HG03103 (cell line): Measurements from ENCODE around the gene TNFRSF1B.
A peak's percentile ranks its signal among the peaks of the same experiment; 100 is the strongest.

Experiments used
- ATAC-seq: cut with Tn5 transposase; IDR thresholded peaks from one replicate; pipeline ENCODE4 v1.9.1; 2021; ENCODE audit warnings: low read depth; ENCODE audit not compliant: unreplicated experiment

The TNFRSF1B gene

DNA sequence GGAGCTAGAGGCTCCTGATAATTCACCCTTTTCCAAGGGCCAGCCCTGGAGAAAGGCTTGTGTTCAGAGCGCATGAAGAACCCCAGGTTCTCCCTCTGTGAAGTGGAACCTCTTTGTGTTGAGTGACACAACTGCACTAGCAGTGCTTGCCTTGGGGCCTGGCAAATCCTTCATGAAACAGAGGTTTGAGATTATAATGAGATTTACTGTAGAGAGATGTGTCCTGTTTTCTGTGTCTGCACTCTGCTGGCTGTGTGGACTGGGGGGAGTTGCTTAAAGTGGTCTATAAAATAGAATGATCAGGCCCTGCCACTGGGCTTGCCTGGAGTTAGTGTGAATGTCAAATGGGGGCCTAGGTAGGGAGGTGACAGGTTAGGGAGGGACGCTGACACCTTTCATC, 11.5 kb upstream of the TNFRSF1B start:
- no peak for ATAC-seq

- ATAC-seq, result no peak
Observed at GRCh38 chr1:12157366-12158231, 9.2 kb upstream of the TNFRSF1B start.

- ATAC-seq, result no peak
Observed at GRCh38 chr1:12158357-12159092, 8.3 kb upstream of the TNFRSF1B start.

- no peak for ATAC-seq
Observed at GRCh38 chr1:12159816-12160215, 7.0 kb upstream of the TNFRSF1B start.

GRCh38 chr1:12161324-12161661, 5.5 kb upstream of the TNFRSF1B start:
- ATAC-seq, result no peak

DNA sequence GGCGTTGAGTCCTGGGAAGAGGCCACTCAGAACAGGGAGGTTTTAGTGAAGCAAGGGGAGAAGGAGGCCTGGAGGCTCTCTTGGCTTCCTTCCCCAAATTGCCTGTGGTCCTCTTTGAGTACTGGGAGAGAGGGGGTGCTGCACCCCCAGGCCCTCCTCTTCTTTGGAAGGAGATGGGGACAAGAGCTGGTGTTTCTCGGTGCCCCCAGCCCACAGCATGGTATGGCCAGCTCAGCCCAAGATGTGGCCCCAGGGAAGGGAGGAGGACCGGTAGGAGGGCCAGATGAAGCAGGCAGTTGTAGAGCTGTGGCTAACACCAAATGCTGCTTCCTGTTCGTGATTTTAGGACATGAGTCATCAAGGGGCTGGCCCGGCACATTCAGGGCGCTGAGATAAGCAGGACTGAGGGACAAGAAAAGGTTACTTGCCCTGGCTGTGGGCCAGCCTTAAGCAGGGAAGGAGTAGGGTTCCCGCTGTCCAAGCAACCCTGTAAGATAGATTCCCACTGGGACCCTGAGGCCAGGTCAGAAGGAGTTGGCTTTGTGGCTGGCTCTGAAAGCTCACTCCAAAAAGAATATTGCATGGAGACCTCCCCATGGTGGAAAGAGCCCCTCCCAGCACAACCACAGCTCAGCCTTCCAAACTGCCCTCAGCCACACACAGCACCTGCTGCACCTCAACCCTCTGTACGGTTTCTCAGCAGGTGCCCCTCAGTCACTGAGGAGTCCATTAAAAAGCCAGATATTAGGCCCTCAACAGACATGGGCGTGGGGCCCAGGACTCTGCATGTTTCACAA, 4.9 kb upstream of the TNFRSF1B start:
- peak; percentile 74 for ATAC-seq

DNA sequence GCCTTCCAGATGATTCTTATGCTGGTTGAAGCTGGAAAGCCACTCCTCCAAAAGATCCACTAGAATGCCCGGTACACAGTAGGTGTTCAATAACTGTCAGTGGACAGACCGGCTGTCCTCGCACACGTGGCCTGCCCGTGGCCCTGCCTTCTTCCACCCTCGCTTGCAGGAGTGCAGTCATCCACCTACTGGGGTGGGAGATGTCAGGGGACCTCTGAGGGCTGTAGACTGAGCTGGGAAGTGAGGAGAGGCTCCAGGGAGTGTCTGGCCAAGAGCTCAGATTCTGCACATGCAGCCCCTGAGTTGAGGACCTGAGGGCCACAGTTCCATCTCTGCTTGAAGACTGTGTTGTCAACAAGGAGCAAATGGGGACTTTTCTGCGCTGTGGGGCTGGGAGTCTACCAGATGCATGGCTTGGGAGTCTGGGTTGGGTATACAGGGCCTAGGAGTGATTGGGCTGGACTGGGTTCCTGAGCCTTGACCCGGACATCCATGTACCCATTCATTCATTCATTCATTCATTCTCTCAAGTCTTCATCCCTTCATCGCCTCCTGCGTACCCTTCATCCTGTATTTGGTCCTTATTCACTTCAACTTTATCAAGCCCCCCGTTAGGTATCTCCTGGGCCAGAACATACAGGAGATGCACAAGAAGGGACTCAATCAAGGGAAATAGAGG, 4.2 kb upstream of the TNFRSF1B start:
- no peak for ATAC-seq

GRCh38 chr1:12163210-12163609, 3.6 kb upstream of the TNFRSF1B start:
- no peak for ATAC-seq

DNA sequence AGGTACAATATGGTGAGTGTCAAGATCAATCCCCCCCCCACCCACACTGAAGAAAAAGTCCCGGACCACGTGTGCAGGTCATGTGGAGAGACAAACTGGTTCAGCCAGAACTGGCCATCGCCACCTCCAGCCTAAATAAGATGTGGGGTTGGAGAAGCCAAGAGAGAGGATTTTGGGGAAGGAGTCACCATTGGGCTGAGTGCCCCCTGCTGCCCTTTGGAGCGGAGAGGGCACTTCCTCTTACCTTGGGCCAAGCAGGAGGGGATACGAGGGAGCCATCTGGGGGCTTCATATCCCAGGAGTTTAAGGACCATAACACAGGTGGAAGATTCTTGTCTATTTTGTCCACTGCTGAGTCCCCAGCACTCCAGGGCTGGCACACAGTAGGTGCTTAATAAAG, 2.6 kb upstream of the TNFRSF1B start:
- no peak for ATAC-seq

- no peak for ATAC-seq
Observed at GRCh38 chr1:12165342-12165741, 1.4 kb upstream of the TNFRSF1B start.

DNA sequence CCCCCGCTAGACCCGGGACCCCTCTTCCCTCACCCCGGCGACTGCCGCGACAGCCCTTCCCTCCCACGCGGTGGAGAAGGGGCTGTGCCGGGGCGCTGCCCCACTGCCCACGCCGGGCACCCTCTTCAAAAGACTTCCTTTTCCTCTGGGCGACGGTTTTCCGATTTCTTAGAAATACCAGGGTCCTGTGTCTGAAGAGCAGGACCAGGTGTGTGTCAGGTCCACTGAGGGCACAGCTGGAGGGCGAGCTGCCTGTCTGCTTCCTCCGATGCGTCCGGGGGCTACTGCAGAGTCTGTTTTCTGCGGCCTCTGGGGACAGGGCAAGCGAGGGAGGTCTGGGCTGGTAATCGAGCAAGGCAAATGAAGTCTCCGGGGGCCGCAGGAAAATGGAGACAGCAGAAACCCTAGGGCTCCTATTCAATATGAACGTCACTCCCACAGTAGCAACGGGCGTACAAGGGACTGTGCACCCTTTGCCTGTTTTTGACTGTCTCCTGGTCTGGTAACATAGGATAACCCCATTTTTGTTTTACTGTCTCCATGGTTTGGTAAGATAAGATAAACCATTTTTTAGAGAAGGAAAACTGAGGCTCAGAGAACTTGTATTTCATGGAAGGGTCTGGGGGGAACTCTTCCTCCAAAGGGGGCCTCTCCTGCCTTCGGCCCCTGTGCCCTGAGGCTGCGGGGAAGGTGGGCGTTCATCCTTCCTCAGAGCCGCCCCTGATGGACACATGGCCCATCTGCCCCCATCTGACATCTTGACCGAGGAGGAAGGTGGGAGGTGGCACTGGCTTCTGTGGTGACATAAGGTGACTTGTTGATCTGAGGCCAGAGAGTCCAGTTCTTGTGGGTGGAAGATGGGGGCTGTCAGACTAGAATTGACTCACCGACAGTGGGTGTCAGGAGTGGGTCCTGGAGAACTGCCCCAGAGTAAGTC, 970 bp downstream of the TNFRSF1B start:
- no peak for ATAC-seq

- no peak for ATAC-seq
Observed at GRCh38 chr1:12168451-12169160, 1.8 kb downstream of the TNFRSF1B start.

DNA sequence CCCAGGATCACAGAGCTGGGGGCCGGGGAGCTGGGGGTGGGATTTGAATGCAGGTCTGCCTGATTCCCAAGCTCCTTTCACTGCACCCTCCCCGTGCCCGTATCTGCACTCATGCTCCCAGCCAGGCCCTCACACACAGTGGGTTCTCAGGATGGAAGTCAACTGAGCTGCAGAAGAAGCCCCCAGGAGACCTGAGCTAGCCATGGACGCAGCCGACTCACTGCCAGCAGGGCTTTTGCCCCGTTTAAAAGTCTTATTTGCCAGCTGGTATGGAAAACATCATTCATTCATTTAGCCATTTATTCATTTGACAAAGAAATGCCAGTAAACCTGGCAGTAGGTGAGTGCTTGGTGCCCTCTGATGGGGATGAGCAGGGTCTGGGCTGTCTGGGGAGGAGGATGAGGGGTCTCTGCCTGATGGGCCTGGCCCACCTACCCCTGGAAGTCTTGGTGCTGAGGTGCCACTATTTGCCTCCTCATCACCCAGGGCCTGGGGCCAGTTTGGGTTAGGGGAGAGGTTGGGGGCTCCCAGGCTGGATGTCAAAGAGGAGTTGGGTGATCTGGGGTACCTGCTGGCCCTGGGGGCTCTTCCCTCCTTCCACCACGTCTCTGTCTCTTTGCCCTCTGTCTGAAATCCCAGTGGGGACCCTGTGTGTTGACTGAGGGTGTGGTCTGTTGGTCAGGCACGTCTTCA, 2.8 kb downstream of the TNFRSF1B start:
- ATAC-seq, result no peak

DNA sequence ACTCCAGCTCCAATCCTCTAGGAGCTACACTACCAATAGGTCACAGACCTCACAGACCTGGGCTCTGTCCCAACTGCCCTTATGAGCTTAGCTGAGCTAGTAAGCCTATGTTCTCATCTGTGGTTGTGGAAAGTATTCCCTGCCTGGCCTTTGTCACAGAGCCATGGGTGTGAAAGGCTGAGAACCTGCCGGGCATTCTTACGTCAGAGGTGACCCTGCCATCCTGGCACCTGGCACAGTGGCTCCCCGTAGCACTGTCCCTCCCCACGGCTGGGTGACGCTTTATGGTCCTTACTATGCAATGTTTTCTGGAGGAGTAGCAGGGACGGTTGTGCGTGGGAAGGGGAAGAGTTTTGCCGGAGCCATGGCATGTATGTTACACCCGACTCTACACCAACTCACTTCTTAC, 3.5 kb downstream of the TNFRSF1B start:
- ATAC-seq, result no peak

GRCh38 chr1:12171206-12172041, 4.6 kb downstream of the TNFRSF1B start:
- ATAC-seq, result no peak

DNA sequence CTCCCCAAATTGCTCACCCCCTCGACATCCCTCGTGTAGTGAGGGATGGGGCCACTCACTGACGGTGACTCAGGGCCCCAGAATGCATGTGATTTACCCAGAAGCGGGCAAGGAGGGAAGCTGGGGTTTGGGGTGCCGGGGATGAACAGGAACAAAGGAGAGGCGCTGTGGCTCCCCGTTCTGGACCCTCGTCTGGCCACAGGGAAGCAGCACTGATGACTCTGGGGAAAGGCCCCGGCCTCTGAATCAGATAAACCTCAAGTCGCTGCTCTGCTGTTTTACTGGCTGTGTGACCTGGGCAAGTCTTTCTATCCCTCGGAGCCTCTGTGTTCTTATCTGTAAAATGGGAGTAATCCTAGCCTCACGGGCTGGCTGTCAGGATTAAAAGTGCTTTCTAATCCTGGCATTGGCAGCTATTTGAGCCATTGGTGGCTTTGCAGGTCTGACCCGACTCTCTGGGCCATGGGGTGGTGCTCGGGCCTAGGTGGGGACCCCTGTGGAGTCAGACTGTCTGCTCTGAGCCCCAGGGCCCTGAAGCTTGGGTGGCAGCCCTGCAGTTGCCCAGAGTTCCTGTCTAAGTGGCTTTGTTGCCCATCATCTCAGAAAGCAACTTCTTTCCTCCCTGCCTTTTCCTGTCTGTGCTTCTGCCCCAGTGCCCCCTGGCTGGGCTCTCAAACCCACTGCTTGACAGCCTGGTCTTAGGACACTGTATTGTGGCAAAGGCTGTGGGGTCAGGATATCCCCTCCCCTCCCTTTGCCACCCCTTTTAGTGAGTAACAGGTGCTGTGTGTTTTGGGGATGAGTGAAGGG, 5.5 kb downstream of the TNFRSF1B start:
- ATAC-seq, result no peak

- ATAC-seq, result no peak
Observed at GRCh38 chr1:12173041-12173509, 6.3 kb downstream of the TNFRSF1B start.
